K562 (cell line): ENCODE results near the gene UBE2G2. TPM values are rescaled to one million over a fixed set of nuclear protein-coding genes. Genes with fewer than 3 reads are reported as not detected.

Experiments used
- ATAC-seq: fragments of 200-7000 bp; cut with Tn5 transposase; 3 replicates; pipeline ENCODE4 v1.9.1; 2020; ENCODE audit warnings: moderate library complexity
- BruUV-seq: library from RNA; stranded (reverse); fragments of 400-500 nt; replicated peaks from 2 replicates; lab custom pipeline; 2021; lab: Mats Ljungman, UMichigan
- CTCF ChIA-PET: fragments of 300-600 bp; formaldehyde crosslinking; extraction: SDS; loops from one replicate; lab custom pipeline; 2021; ENCODE audit warnings: low intra/inter-chr PET ratio; lab: Yijun Ruan, JAX
- POLR2A ChIA-PET: fragments of 300-600, 350-650 bp; sonication (Branson Sonifier 250); formaldehyde crosslinking; extraction: SDS; loops from one replicate; lab custom pipeline; 2021; ENCODE audit warnings: antibody characterized with exemption, inconsistent platforms; lab: Yijun Ruan, JAX
- DNase-seq, 4 experiments: peaks; one replicate each; pipeline versions ENCODE4 v3.0.0 to v3.0.0-alpha.2; 2011 to 2018; ENCODE audit warnings: low spot score in 3 of 4, mixed read lengths in 3 of 4; ENCODE audit errors: extremely low read depth in 1 of 4
- FAIRE-seq: peaks from 2 replicates; lab custom pipeline; 2011; peaks lifted over from hg19 to GRCh38; lab: Jason Lieb, UNC
- H2AFZ ChIP-seq: 2 replicates; pipeline ENCODE4 v1.6.0; 2011; ENCODE audit warnings: low read depth, low read length, control low read depth, inconsistent platforms
- H3K27ac ChIP-seq: fragments of 200-600 bp; 3 replicates; pipeline ENCODE4 v1.8.0; 2011; ENCODE audit warnings: low read depth, mild to moderate bottlenecking, control low read depth, inconsistent platforms, low read length, moderate library complexity, mixed read lengths; ENCODE audit errors: extremely low read depth
- H3K27me3 ChIP-seq, 2 experiments: fragments of 300-600 bp in 1 of 2; 2 replicates in 1 of 2; 3 replicates in 1 of 2; pipeline versions ENCODE4 v1.6.0 to v1.8.0; 2011; ENCODE audit warnings: inconsistent platforms in 2 of 2, low read length in 2 of 2, mild to moderate bottlenecking in 1 of 2, mixed read lengths in 1 of 2, moderate library complexity in 1 of 2; ENCODE audit not compliant: control insufficient read depth in 2 of 2, insufficient read depth in 2 of 2
- H3K36me3 ChIP-seq: fragments of 300-600 bp; 3 replicates; pipeline ENCODE4 v1.8.0; 2011; ENCODE audit warnings: mild to moderate bottlenecking, low read length, inconsistent platforms; ENCODE audit not compliant: control insufficient read depth, insufficient read depth
- H3K4me1 ChIP-seq, 2 experiments: fragments of 200-600 bp in 1 of 2; replicated peaks in 1 of 2; 2 replicates in 1 of 2; 3 replicates in 1 of 2; pipeline versions ENCODE4 v1.5.1 to v1.8.0; 2011; ENCODE audit warnings: inconsistent platforms in 2 of 2, low read length in 2 of 2, mild to moderate bottlenecking in 1 of 2, mixed read lengths in 1 of 2, moderate library complexity in 1 of 2; ENCODE audit not compliant: control insufficient read depth in 2 of 2, insufficient read depth in 2 of 2
- H3K4me2 ChIP-seq: 2 replicates; pipeline ENCODE4 v1.6.1; 2011; ENCODE audit warnings: low read length, control low read depth, inconsistent platforms, mixed read lengths; ENCODE audit not compliant: insufficient read depth
- H3K4me3 ChIP-seq: fragments of 200-600 bp; sonication (generic), shearing (Covaris generic); 2 replicates; pipeline ENCODE4 v1.5.1; 2016; ENCODE audit warnings: control low read depth, inconsistent platforms
- H3K79me2 ChIP-seq: fragments of 200-600 bp; 3 replicates; pipeline ENCODE4 v1.8.0; 2011; ENCODE audit warnings: low read length, inconsistent platforms; ENCODE audit not compliant: control insufficient read depth, insufficient read depth
- H3K9ac ChIP-seq, 2 experiments: 2 replicates each; pipeline versions ENCODE4 v1.6.0 to v1.6.1; 2011; ENCODE audit warnings: low read depth in 2 of 2, low read length in 2 of 2, control low read depth in 1 of 2, inconsistent platforms in 1 of 2, mild to moderate bottlenecking in 1 of 2, mixed read lengths in 1 of 2; ENCODE audit not compliant: insufficient read depth in 1 of 2
- H3K9me1 ChIP-seq: one replicate; pipeline ENCODE4 v1.6.0; 2011; ENCODE audit warnings: inconsistent platforms, mild to moderate bottlenecking, low read length, moderate library complexity; ENCODE audit not compliant: control insufficient read depth, insufficient read depth
- H3K9me3 ChIP-seq: replicated peaks from 2 replicates; pipeline ENCODE4 v1.5.1; 2011; ENCODE audit warnings: low read depth, low read length, inconsistent platforms; ENCODE audit not compliant: control insufficient read depth, insufficient read depth
- H4K20me1 ChIP-seq: replicated peaks from 2 replicates; pipeline ENCODE4 v1.6.1; 2011; ENCODE audit warnings: low read length, inconsistent platforms, mixed read lengths; ENCODE audit not compliant: control insufficient read depth, insufficient read depth
- BRD9 ChIP-seq: fragments of 450-650 bp; IDR thresholded peaks from 2 replicates; pipeline ENCODE4 v1.6.1; 2018; ENCODE audit warnings: low read depth; ENCODE audit not compliant: partially characterized antibody
- CTCF ChIP-seq, 3 experiments: IDR thresholded peaks in 2 of 3; conservative IDR thresholded peaks in 1 of 3; 2 replicates each; pipeline ENCODE4 v1.5.1; 2011 to 2012; ENCODE audit warnings: low read length in 3 of 3, mild to moderate bottlenecking in 3 of 3, control low read depth in 2 of 3, improper control_type of control experiment in 1 of 3, inconsistent platforms in 1 of 3, low read depth in 1 of 3, mixed read lengths in 1 of 3, moderate library complexity in 1 of 3; ENCODE audit not compliant: insufficient read depth in 2 of 3
- E2F6 ChIP-seq, 2 experiments: IDR thresholded peaks; 2 replicates each; pipeline ENCODE4 v1.6.1; 2011; ENCODE audit warnings: borderline replicate concordance in 1 of 2, control low read depth in 1 of 2, low read depth in 1 of 2, low read length in 1 of 2, mild to moderate bottlenecking in 1 of 2, mixed read lengths in 1 of 2, moderate library complexity in 1 of 2; ENCODE audit not compliant: insufficient read depth in 1 of 2, insufficient read length in 1 of 2, poor library complexity in 1 of 2, severe bottlenecking in 1 of 2; ENCODE audit errors: extremely low read depth in 1 of 2
- ILF3 ChIP-seq: fragments of 450-650 bp; IDR thresholded peaks from 2 replicates; pipeline ENCODE4 v1.6.1; 2018; ENCODE audit warnings: antibody characterized with exemption, mild to moderate bottlenecking, moderate library complexity, borderline replicate concordance
- KAT7 ChIP-seq: sonication (generic); formaldehyde crosslinking; IDR thresholded peaks from 2 replicates; pipeline ENCODE4 v1.8.0; 2022; ENCODE audit warnings: missing genetic modification reagents, mild to moderate bottlenecking, borderline replicate concordance
- LCOR ChIP-seq: sonication (generic); formaldehyde crosslinking; IDR thresholded peaks from 2 replicates; pipeline ENCODE4 v1.8.0; 2022; ENCODE audit warnings: mild to moderate bottlenecking, missing genetic modification reagents
- TSHZ1 ChIP-seq: fragments of 250-450 bp; sonication (Bioruptor Pico); IDR thresholded peaks from 2 replicates; pipeline ENCODE4 v1.4.0; 2020; ENCODE audit warnings: mild to moderate bottlenecking, moderate library complexity
- ZNF589 ChIP-seq: fragments of 200-800 bp; sonication (Bioruptor generic); IDR thresholded peaks from 2 replicates; pipeline ENCODE4 v1.6.1; 2016; ENCODE audit warnings: low read depth, missing genetic modification characterization, missing compliant biosample characterization
- WGBS: fragments of 100-300 bp; shearing (Covaris generic); methylation state at CpG from one replicate; pipeline ENCODE4 v1.1.6; 2016; ENCODE audit warnings: low coverage, mixed read lengths; ENCODE audit not compliant: insufficient coverage; ENCODE audit errors: missing lambda C conversion rate; 5-methylcytosine and 5-hydroxymethylcytosine counted together
- in situ Hi-C: fragments of 300-500 bp; cut with MboI; formaldehyde crosslinking; loops from 4 replicates; pipeline ENCODE4 v1.15.0; 2018; ENCODE audit warnings: inconsistent platforms, mixed read lengths
- intact Hi-C: fragments of 100-400 bp; cut with micrococcal nuclease; formaldehyde crosslinking; loops from 2 replicates; pipeline ENCODE4 v1.14.2; 2022
- polyA plus RNA-seq, 8 experiments: library from polyadenylated mRNA; depleted of rRNA in 4 of 8; stranded (reverse) in 5 of 8; unstranded in 3 of 8; fragments of >200 nt; fragmentation: Nextera tagmentation in 2 of 8; fragmentation: Illumina TruSeq in 1 of 8; extraction: Ambion mirVana in 2 of 8; extraction: Trizol in 1 of 8; gene quantifications; 2 replicates each; pipeline versions ENCODE4 v1.2.1 to v1.2.3, GENCODE V29; 2011 to 2014; ENCODE audit warnings: inconsistent platforms in 1 of 8, missing spikeins in 1 of 8
- total RNA-seq, 7 experiments: library from RNA; depleted of rRNA in 6 of 7; stranded (reverse); fragments of >200 nt in 6 of 7; fragmentation: Illumina TruSeq in 2 of 7; extraction: Trizol in 2 of 7; gene quantifications; 2 replicates each; pipeline versions ENCODE4 v1.2.1 to v1.2.3, GENCODE V29; 2011 to 2021; ENCODE audit warnings: low replicate concordance in 1 of 7

Gene UBE2G2
- total and polyA plus RNA-seq, 9 of the 15 experiments (the other 6 are each of a cell fraction or from before 2014, with no cell fraction given) = 47.5 to 225 (median 140) TPM

DNA sequence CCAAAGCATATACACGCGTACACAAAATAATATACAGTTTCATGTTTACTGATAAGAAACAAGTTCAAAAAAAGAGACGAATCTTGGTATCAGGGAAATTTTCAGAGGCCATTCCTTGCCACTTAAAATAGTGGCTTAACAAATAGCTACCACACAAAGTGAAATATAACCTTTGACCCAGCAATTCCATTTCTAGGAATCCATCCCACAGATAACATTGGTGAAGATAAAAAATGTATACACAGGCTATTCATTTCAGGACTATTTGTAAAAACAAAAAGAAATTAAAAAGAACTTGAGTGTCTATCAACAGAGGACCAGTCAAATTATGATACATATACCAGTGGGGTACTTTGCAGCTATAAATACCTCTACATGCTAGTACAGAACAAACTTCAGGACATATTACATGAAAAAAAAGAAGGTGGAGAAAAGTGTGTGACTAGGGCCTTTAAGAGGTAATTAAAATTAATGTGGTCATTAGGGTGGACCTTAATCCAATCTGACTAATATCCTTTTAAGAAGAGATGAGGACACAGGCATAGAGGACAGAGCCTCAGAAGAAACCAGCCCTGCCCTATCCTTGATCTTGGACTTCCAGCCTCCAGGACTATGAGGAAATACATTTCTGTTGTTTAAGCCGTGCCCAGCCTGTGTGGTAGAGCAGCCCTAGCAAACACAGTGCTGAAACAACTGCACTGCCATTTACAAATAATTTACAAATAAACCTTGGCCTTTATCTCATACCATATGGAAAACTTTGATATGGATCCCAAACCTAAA, 7.8 kb downstream of the UBE2G2 start (continued):
- TF ChIP-seq BRD9 (peak; percentile 9), ILF3 (peak; percentile 39; the same call in 1 of the 2 replicates), ZNF589 (CRISPR knock-in tag) (no peak)

GRCh38 chr21:44792702-44793591, 8.7 kb downstream of the UBE2G2 start:
- H3K9me3 ChIP-seq = no peaks in the 10 kb centered on the region; the same call in 1 of the 2 replicates
- H3K27me3 ChIP-seq = no peaks in the 10 kb centered on the region
- FAIRE-seq = peak; percentile 80
- BruUV-seq = no TSS peak
- H2AFZ ChIP-seq = no peak overlapping the region
- H4K20me1 ChIP-seq = peaks cover 23% of the 10 kb centered on the region
- ChIA-PET CTCF (interaction anchor here (0.9 to 3.8 kb wide), 3 partner anchors 100 to 283 kb away, joined by 3 to 16 read pairs (median 4); no protein-coding TSS in a partner anchor), POLR2A (interaction anchor here (0.6 to 2.1 kb wide), 11 partner anchors 10 to 344 kb away, joined by 3 to 19 read pairs (median 3); partner anchors contain the start of genes SLX9 and UBE2G2)
- peak overlapping the region in 1 of 2 experiments; percentile 33; a peak in 1 of 4 replicates for H3K9ac ChIP-seq
- intact Hi-C loops = loop anchor here (2.0 kb wide), 1 partner anchor 282 kb away; no protein-coding TSS in a partner anchor
- H3K36me3 ChIP-seq = peaks cover 66% of the 10 kb centered on the region
- H3K4me3 ChIP-seq = no peak overlapping the region
- H3K4me2 ChIP-seq = peak overlapping the region; percentile 22; the same call in 1 of the 2 replicates
- WGBS = 32% methylated on average over 10 of the region's 10 CpGs
- peaks cover 2 to 13% of the 10 kb centered on the region in 2 experiments; a peak in 4 of 5 replicates for H3K4me1 ChIP-seq
- H3K27ac ChIP-seq = no peak overlapping the region; the same call in 2 of the 3 replicates
- ATAC-seq = peak; percentile 97
- peaks cover 94% of the 10 kb centered on the region for H3K79me2 ChIP-seq
- H3K9me1 ChIP-seq = no peaks in the 10 kb centered on the region
- in situ Hi-C loops = loop anchor here (5.0 kb wide), 1 partner anchor 276 kb away; no protein-coding TSS in a partner anchor
- peak; percentile 75 to 87 (median 81) for DNase-seq
- no peak for TF ChIP-seq KAT7
- TF ChIP-seq LCOR = no peak
- TF ChIP-seq E2F6 (IDR thresholded peaks at IDR 0.05; ENCODE audit: borderline replicate concordance in 1 of 2, extremely low read depth in 1 of 2, insufficient read depth in 1 of 2, insufficient read length in 1 of 2, low read depth in 1 of 2, low read length in 1 of 2, poor library complexity in 1 of 2, severe bottlenecking in 1 of 2) = peak in 1 of 2 experiments; percentile 64
- TF ChIP-seq BRD9 = peak; percentile 60
- no peak for TF ChIP-seq TSHZ1 (CRISPR knock-in tag)
- TF ChIP-seq CTCF (IDR thresholded peaks at IDR 0.05 in 2 of 3, conservative IDR thresholded peaks at IDR 0.05 in 1 of 3; ENCODE audit: insufficient read depth in 2 of 3, low read depth in 1 of 3, low read length in 3 of 3) = peak; percentile 70 to 91 (median 90)
